Peyer's patch (tissue), 4 donors: ENCODE data around the gene GLRX5. TPM values are rescaled to one million over a fixed set of nuclear protein-coding genes. Genes with fewer than 3 reads are reported as not detected.

ENCODE experiments used
- DNase-seq, 3 donors: peaks; one replicate each; pipeline ENCODE4 v3.0.0-alpha.2; 2017 to 2019
- H3K27ac ChIP-seq, 4 donors: fragments of 200-600 bp; sonication (generic); one replicate each; pipeline ENCODE4 v1.5.1; 2016 to 2019
- H3K27me3 ChIP-seq, 2 donors: fragments of 200-600 bp; sonication (generic); one replicate each; pipeline ENCODE4 v1.5.1; 2019
- H3K36me3 ChIP-seq, 3 donors: fragments of 200-600 bp; sonication (generic); one replicate each; pipeline ENCODE4 v1.5.1; 2016 to 2019
- H3K4me1 ChIP-seq, 4 donors: fragments of 200-600 bp; sonication (generic); one replicate each; pipeline ENCODE4 v1.5.1; 2016 to 2019
- H3K4me3 ChIP-seq, 4 donors: fragments of 200-600 bp; sonication (generic); 1 replicate in 3 of 4; 2 replicates in 1 of 4; pipeline ENCODE4 v1.5.1; 2016 to 2019; ENCODE audit warnings: mild to moderate bottlenecking in 1 of 4
- H3K9me3 ChIP-seq, 4 donors: fragments of 200-600 bp; sonication (generic); one replicate each; pipeline ENCODE4 v1.5.1; 2016 to 2019; ENCODE audit warnings: mild to moderate bottlenecking in 1 of 4
- POLR2A ChIP-seq, 2 donors: fragments of 450-650 bp; IDR thresholded peaks; one replicate each; pipeline ENCODE4 v1.5.1; 2017; ENCODE audit warnings: antibody characterized with exemption in 2 of 2, mild to moderate bottlenecking in 2 of 2, moderate library complexity in 2 of 2
- total RNA-seq, 4 donors: library from RNA; depleted of rRNA; stranded (reverse); fragments of >200 nt; gene quantifications; one replicate each; pipeline ENCODE4 v1.1.0, GENCODE V29; 2016
- TF ChIP-seq, protein P1 (sequence below), 6 experiments: fragments of 450-650 bp in 4 of 6; fragments of 200-600 bp in 2 of 6; sonication (generic) in 1 of 6; IDR thresholded peaks; one replicate each; pipeline ENCODE4 v1.5.1; 2017 to 2019; ENCODE audit warnings: antibody characterized with exemption in 6 of 6, mild to moderate bottlenecking in 3 of 6, moderate library complexity in 1 of 6

Gene GLRX5
- total RNA-seq, 4 donors from 2014 or later: 24.8 to 42.7 (median 29.5) TPM

DNA sequence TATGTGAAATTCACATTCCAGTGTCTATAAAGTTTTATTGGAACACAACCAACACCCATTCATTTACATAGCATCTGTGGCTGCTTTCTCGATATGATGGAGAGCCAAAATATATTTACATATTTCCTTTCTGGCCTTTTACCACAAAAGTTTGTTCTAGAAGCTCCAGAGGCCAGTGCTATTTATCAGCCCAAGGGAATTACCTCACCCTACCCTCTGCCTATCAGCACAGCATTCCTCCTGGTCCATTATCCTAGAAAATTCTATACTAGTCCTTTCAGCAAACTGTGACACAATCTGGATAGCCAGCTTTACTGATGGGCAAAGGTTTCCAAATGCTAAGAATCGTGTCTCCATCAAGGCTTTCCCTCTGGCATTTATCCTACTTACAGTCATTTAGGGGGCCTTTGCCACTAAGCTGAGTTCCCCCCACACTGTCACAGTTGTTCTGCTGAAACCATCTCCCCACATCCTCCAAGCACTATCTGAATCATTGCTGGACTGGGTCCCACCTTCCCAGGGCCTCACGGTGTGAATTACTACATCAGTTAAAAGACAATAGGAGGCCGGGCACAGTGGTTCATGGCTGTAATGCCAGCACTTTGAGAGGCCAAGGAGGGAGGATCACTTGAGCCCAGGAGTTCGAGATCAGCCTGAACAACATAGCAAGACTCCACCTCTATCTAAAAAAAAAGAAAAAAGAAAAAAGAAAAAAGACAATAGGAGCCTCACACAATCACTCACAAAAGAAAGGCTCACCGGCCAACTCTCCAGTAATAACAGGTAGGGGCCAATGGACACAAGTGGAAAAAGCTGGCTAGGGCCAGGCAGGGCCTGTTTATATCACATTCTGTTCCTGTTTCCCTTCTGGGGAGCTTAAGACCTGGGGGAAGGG lies 30.5 kb upstream of the GLRX5 start:
- H3K9me3 ChIP-seq: no peaks in the 10 kb centered on the region
- no peaks in the 10 kb centered on the region for H3K27me3 ChIP-seq
- H3K4me3 ChIP-seq: no peak overlapping the region
- no peaks in the 10 kb centered on the region for H3K36me3 ChIP-seq
- H3K27ac ChIP-seq: peak overlapping the region in 1 of 4 donors; percentile 31
- DNase-seq: no peak
- H3K4me1 ChIP-seq: peaks cover 0 to 30% (median 10%) of the 10 kb centered on the region in 4 donors
- TF ChIP-seq POLR2A (IDR thresholded peaks at IDR 0.05): no peak
- TF ChIP-seq, protein P1, sequence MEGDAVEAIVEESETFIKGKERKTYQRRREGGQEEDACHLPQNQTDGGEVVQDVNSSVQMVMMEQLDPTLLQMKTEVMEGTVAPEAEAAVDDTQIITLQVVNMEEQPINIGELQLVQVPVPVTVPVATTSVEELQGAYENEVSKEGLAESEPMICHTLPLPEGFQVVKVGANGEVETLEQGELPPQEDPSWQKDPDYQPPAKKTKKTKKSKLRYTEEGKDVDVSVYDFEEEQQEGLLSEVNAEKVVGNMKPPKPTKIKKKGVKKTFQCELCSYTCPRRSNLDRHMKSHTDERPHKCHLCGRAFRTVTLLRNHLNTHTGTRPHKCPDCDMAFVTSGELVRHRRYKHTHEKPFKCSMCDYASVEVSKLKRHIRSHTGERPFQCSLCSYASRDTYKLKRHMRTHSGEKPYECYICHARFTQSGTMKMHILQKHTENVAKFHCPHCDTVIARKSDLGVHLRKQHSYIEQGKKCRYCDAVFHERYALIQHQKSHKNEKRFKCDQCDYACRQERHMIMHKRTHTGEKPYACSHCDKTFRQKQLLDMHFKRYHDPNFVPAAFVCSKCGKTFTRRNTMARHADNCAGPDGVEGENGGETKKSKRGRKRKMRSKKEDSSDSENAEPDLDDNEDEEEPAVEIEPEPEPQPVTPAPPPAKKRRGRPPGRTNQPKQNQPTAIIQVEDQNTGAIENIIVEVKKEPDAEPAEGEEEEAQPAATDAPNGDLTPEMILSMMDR (IDR thresholded peaks at IDR 0.05): no peak

DNA sequence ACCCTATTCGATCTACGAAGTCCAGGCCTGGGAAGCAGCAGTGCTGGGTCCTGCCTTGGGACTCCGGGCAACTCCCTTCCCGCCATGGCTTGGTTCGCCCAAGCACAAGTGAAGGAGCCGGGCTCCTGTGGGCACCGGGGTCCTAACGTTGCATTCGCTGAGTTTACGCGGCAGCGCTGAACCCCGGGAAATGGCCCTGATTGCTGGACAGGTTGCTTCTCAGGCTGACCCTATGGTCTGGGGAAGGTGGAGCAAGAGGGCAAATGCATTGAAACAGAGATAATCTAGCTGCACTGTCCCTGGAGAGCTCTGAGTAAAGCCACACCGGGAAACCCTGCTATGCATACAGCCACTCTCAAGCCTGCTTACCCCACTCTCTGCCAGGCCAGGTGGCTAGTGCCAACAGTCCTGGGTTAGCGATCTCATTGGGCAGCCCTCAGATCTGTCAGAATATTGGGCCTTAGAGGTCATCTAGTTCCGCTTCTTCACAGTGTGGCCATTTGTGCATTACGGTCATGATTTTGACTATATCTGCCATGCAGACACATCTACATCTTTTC lies 29.7 kb upstream of the GLRX5 start:
- Histone ChIP-seq H3K9me3 (no peaks in the 10 kb centered on the region), H3K27me3 (no peaks in the 10 kb centered on the region), H3K27ac (no peak overlapping the region), H3K36me3 (no peaks in the 10 kb centered on the region), H3K4me3 (no peak overlapping the region), H3K4me1 (peaks cover 0 to 27% (median 10%) of the 10 kb centered on the region in 4 donors)
- DNase-seq: no peak
- TF ChIP-seq, protein P1 (IDR thresholded peaks at IDR 0.05): no peak
- TF ChIP-seq POLR2A (IDR thresholded peaks at IDR 0.05): no peak

DNA sequence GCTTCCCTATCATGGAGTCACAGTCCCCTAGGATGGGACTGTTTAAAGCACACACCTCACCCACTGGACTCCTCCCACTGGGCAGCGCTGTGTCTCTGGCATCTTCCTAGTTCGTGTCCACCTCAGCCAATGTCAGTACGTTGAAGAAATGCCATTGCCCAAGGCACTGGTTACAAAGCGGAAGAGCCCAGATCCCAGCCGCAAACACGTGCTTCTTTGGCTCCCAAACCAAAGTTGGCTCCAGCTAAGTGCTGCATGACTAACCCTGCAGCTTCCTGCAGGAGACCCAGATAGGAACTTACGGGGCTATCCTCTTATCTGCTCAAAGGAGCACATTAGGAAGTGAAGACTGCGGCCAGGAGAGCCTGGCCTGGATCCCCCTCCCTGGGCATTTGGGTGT lies 27.7 kb upstream of the GLRX5 start:
- peak in 1 of 3 donors; percentile 69 for DNase-seq
- Histone ChIP-seq H3K9me3 (no peaks in the 10 kb centered on the region), H3K27me3 (no peaks in the 10 kb centered on the region), H3K4me3 (no peak overlapping the region), H3K36me3 (no peaks in the 10 kb centered on the region), H3K4me1 (peaks cover 0 to 13% (median 6%) of the 10 kb centered on the region in 4 donors), H3K27ac (peak overlapping the region in 3 of 4 donors; percentile 3 to 32 (median 23))
- no peak for TF ChIP-seq POLR2A (IDR thresholded peaks at IDR 0.05)
- TF ChIP-seq, protein P1 (IDR thresholded peaks at IDR 0.05): no peak

DNA sequence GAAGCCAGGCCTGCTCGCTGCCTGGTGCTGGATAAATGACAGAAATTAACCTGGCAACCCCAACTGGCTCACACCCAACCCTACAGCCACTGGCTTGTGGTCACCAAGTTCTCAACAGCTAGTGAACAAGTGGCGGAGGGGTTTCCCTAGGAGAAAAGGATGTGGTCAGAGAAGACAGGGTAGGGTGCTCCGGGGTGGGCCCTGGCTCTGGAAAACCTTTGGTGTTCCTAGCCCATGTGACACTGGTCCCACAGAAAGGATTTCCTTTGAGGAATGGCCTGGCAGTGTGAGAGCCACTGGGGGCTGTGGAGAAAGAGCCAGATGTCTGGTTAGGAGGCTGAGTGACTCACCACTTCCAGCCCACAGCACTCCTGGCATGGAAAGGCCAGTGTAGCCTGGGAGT lies 27.1 kb upstream of the GLRX5 start:
- peak overlapping the region in 3 of 4 donors; percentile 18 to 32 (median 23) for H3K27ac ChIP-seq
- no peaks in the 10 kb centered on the region for H3K27me3 ChIP-seq
- no peak overlapping the region for H3K4me3 ChIP-seq
- H3K36me3 ChIP-seq: no peaks in the 10 kb centered on the region
- TF ChIP-seq POLR2A (IDR thresholded peaks at IDR 0.05): no peak
- TF ChIP-seq, protein P1 (IDR thresholded peaks at IDR 0.05): no peak
- DNase-seq: peak in 1 of 3 donors; percentile 45
- no peaks in the 10 kb centered on the region for H3K9me3 ChIP-seq
- H3K4me1 ChIP-seq: peaks cover 0 to 13% (median 6%) of the 10 kb centered on the region in 4 donors

DNA sequence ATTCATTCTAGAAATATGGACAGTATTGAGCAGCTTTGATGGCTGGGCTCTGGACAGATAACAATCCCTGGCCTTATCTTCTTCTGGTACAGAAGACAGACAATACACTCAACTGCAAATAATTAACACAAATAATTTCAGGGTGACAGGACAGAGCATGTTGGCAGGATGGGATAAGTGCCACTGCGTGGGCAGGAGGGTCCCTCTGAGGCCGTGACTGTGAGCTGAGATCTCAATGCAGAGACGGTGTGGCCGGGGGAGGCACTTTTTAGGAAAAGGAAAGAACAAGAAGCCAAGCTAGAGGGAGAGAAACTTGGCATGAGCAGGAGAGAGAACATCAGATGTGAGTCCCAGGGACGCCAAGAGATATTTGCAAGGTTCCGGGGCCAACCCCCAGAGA lies 26.5 kb upstream of the GLRX5 start:
- TF ChIP-seq, protein P1 (IDR thresholded peaks at IDR 0.05): no peak
- no peak for TF ChIP-seq POLR2A (IDR thresholded peaks at IDR 0.05)

More for the DNA sequence above, 26.5 kb upstream of the GLRX5 start:
- Histone ChIP-seq H3K27me3 (no peaks in the 10 kb centered on the region), H3K4me1 (peaks cover 0 to 13% (median 6%) of the 10 kb centered on the region in 4 donors), H3K9me3 (no peaks in the 10 kb centered on the region), H3K27ac (no peak overlapping the region), H3K36me3 (no peaks in the 10 kb centered on the region), H3K4me3 (no peak overlapping the region)
- peak in 1 of 3 donors; percentile 34 for DNase-seq
